GM12892 (cell line): ENCODE results near the gene MXRA7.
"Not testable (repeated sequence)": the region's sequence is repeated elsewhere in the genome, so short reads cannot be mapped to it uniquely, and the experiment has no call there.

Source experiments
- DNase-seq: peaks from one replicate; pipeline ENCODE4 v3.0.0; 2011; ENCODE audit not compliant: insufficient read length
- FAIRE-seq: peaks from 2 replicates; lab custom pipeline; 2011; peaks lifted over from hg19 to GRCh38; lab: Jason Lieb, UNC
- POLR2A ChIP-seq: IDR thresholded peaks from 2 replicates; pipeline ENCODE4 v1.6.1; 2011; ENCODE audit warnings: low read depth, low read length, control low read depth
- POLR2AphosphoS5 ChIP-seq: IDR thresholded peaks from 2 replicates; pipeline ENCODE4 v1.6.1; 2011; ENCODE audit warnings: low read depth, low read length, control low read depth
- TAF1 ChIP-seq: IDR thresholded peaks from 2 replicates; pipeline ENCODE4 v1.6.1; 2011; ENCODE audit warnings: low read depth, mild to moderate bottlenecking, control low read depth, low read length, borderline replicate concordance

Gene MXRA7

DNA sequence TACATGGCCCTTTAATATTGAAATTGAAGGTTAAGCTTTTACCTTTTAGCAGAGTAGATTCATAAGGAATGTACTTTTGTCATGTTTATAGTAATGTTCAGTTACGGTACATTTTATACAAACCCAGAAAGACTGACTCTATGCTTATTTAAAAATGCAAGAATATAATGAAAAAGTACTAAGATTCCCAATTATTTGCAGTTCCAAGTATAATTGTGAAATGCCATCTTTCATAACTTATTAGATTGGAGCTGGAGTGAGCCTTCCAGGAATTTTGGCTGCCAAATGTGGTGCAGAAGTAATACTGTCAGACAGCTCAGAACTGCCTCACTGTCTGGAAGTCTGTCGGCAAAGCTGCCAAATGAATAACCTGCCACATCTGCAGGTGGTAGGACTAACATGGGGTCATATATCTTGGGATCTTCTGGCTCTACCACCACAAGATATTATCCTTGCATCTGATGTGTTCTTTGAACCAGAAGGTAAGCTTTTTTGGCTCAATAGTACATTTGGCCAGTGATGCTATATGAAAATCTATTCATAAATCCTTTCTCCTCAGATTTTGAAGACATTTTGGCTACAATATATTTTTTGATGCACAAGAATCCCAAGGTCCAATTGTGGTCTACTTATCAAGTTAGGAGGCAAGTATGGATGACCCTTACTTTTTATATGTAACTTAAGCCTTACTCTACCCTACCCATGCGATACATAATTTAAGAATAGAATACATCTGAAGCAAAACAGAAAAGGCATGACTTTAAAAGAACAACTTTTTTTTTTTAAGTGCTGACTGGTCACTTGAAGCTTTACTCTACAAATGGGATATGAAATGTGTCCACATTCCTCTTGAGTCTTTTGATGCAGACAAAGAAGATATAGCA, 22.2 kb upstream of the MXRA7 start:
- TF ChIP-seq TAF1 (no peak), POLR2AphosphoS5 (peak; percentile 72), POLR2A (peak; percentile 3; the same call in 1 of the 2 replicates)
- FAIRE-seq (no peak), DNase-seq (no peak)

DNA sequence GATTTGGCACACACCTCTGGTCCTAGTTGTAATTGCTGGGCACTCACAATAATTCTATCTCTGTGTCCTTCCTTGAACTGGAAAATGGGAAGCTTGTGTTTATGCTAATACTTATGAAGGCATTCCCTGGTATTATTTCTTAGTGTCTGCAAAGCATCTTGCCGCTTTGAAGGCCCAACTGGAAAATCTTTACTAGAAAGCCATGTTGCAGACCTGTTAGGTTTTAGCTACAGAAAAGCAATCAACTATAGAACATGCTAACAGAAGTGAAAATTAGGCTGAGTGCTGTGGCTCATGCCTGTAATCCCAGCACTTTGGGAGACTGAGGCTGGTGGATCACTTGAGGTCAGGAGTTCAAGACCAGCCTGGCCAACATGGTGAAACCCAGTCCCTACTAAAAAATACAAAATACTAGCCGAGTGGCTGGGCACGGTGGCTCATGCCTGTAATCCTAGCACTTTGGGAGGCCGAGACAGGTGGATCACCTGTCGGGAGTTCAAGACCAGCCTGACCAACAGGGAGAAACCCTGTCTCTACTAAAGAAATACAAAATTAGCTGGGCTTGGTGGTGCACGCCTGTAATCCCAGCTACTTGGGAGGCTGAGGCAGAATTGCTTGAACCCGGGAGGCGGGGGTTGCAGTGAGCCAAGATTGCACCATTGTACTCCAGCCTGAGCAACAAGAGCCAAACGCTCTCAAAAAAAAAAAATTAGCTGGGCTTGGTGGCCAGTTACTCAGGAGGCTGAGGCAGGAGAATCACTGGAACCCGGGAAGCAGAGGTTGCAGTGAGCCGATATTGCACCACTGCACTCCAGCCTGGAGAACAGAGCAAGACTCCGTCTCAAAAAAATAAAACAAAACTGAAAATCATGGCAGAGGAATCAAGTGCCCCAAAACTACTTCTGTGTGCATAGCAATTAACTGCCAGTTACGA, 21.3 kb upstream of the MXRA7 start:
- not testable (repeated sequence) for DNase-seq, FAIRE-seq
- peak; percentile 13; the same call in 1 of the 2 replicates for TF ChIP-seq POLR2AphosphoS5
- peak; percentile 15 for TF ChIP-seq POLR2A

DNA sequence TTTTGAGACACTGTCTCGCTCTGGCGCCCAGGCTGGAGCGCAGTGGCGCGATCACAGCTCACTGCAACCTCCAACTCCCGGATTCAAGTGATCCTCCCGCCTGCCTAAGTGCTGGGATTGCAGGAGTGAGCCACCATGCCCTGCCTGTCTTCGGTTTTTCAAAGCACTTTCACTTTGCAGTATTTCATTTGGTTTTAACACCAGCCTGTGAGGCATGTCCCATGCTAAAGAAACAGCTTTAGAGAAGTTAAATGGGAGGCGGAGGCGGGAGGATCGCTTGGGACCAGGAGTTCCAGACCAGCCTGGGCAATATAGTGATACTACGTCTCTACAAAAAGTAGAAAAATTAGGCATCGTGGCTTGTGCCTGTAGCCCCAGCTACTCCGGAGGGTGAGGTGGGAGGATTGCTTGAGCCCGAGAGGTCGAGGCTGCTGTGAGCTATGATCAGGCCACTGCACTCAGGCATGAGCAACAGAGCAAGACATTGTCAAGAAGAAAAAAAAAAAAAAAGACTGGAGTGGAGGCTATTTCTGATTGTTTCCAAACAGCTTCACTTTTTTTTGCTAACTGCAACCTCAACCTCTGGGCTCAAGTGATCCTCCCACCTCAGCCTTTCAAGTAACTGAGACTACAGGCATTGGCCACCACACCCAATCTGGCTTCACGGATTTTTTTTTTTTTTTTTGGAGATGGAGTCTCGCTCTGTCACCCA, 17.1 kb upstream of the MXRA7 start:
- FAIRE-seq (no peak), DNase-seq (no peak)
- TF ChIP-seq TAF1 (no peak), POLR2AphosphoS5 (peak; percentile 28; the same call in 1 of the 2 replicates)

DNA sequence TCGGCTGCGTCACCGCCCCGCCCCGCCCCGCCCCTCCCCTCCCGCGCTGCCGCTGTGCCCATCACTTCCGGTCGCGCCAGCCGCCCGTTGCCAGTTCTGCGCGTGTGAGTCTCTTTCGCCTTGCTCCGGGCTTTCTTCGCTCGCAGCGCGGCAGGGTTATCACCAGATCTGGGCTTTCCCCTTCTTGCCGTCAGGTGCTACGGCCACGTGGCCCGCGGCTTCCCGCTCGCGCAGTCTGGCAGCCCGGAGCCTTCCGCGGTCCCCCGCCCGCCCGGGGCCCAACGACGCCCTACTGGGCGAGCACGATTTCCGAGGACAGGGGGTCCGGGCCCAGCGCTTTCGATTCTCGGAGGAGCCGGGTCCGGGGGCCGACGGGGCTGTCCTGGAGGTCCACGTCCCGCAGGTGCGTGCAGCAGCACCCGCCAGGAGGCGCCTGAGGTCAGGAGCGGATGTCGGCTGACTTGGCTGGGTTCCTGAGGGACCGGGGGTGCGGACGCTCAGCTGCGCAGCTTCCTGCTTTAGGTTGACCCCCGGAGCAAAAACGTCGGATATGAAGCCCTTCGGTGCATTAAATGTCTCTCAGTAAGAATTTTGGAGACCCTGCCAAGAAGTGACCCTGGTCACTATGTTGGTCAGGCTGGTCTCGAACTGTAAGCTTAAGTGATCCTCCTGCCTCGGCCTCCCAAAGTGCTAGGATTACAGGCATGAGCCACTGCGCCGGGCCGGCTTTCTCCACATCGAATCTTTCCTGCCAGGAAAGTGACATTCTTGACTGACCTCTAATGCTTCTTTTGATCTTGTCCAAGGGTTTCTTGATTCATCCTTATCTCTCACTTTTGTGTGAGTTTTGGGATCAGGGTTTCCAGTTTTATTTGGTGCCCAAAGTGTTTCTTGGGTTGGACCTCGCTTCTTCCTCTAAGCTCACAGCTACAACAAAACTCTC, 16.3 kb upstream of the MXRA7 start, which contains the start of gene METTL23:
Gene METTL23 (plus strand): TSS at position 64 of the 943 bp plus-strand sequence. CDS start 2,872 bp downstream, outside the sequence.
- DNase-seq (peak; percentile 75), FAIRE-seq (no peak)
- TF ChIP-seq POLR2AphosphoS5, result no peak; the same call in none of the 2 replicates
- peak; percentile 76; the same call in 1 of the 2 replicates for TF ChIP-seq POLR2A
- TF ChIP-seq TAF1, result no peak

DNA sequence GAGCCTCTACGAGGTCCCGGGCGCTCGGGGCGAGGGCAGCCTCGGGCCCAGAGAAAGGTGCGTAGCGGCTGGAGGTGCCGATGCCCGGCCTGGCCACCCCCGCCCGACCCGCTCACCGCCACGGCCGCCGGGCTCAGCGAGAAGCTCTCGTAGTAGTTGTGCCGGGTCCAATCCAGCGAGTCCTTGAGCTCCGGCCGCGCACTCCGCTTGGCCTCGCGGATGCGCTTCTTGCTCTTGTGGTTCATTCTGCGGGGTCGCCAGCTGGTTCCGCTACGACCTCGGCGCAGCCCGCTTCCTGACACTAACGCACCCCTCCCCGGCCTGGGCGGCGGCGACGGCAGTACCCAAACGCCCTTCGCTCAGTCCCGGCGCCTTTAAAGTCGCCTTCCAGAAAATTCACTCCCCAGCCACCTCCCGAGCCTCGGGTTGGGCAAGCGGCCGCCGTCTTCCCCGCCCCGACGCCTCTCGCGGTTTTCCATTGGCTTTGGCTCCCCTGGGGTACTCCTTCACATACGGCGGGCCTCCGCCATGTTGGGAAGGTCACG, 15.5 kb upstream of the MXRA7 start, which contains the start of gene JMJD6:
Gene JMJD6 (minus strand): TSS at position 376 of the 545 bp plus-strand sequence. CDS start 131 bp downstream, at position 245.
- peak; percentile 41; the same call in 1 of the 2 replicates for TF ChIP-seq TAF1
- peak; percentile 82 for TF ChIP-seq POLR2A
- TF ChIP-seq POLR2AphosphoS5, result peak; percentile 73
- peak; percentile 90 for FAIRE-seq
- peak; percentile 91 for DNase-seq

DNA sequence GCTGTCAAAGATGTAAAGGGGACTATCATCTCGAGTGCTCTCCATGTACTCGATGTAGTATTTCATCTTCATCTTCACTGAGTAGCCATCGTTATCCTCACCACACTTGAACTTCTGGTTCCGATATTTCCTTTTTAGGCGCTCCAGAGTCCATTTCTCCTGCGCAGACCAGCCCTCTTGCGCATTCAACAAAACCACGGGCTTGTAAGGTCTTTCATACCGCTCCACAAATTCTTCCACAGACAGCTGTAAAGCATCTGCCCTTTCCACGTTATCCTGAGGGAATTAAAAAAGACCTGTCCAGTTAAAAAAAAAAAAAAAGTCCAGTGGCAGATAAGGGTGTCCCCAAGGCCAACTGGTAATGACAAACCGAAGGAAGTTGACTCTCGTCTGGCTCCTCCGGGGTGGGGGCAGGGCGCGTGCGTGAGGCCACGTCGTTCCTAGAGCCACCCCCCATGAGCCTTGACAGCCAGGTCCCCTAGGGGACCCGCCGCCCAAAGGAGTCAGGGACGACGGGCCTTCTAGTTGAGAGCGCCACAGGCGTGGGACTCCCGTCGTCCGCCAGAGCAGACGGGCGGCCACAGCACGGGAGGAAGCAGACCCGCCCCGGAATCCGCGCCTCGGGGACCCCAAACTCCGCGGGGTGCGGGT, 14.9 kb upstream of the MXRA7 start:
- TF ChIP-seq TAF1 (no peak), POLR2AphosphoS5 (no peak), POLR2A (no peak)
- DNase-seq (peak; percentile 61), FAIRE-seq (peak; percentile 69)

DNA sequence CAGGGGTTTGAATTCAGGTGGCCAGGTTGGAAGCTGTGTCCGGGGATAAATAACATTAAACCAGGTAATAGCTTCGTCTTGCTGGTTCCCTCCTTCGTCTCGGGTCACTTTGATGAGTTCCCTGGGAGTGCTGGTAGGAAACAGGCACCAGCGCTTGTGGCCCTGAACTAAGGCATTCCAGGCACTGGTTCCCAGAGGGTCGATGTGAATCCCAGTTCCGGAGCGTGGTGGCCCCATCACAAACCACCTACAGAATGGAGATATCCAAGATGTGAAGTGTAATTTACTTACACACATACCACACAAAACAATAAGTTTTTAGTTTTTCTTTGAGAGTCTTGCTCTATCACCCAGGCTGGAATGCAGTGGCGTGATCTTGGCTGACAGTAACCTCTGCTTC, 13.0 kb upstream of the MXRA7 start:
- TF ChIP-seq TAF1, result no peak
- TF ChIP-seq POLR2A, result no peak
- TF ChIP-seq POLR2AphosphoS5, result no peak
- FAIRE-seq (no peak), DNase-seq (no peak)

DNA sequence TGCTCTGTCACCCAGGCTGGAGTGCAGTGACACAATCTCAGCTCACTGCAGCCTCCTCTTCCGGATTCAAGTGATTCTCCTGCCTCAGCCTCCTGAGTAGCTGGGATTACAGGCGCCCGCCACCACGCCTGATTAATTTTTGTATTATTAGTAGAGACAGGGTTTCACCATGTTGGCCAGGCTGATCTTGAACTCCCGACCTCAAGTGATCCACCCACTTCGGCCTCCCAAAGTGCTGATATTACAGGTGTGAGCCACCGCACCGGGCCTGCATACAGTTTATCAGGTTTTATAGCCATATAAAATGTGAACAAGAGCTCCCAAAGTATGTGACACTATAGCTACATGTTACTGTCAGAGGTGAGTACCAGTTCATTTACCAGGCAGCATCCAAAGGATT, 12.2 kb upstream of the MXRA7 start:
- not testable (repeated sequence) for DNase-seq, FAIRE-seq

DNA sequence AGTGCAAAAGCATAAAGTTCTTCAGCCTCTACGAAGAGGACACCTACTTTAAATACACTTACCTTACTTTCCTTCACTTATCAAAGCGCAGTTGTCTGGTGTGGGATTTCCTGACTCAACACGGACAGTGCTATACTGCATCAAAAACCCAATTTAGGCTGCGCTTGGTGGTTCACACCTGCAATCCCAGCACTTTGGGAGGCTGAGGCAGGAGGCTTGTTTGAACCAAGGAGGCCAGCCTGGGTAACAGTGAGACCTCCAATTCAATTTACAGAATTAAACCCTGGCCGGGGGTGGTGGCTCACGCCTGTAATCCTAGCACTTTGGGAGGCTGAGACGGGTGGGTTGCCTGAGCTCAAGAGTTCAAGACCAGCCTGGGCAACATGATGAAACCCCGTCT, 11.5 kb upstream of the MXRA7 start:
- DNase-seq, result no peak
- no peak for TF ChIP-seq POLR2A
- TF ChIP-seq POLR2AphosphoS5, result no peak
- TF ChIP-seq TAF1, result no peak
- FAIRE-seq, result no peak

DNA sequence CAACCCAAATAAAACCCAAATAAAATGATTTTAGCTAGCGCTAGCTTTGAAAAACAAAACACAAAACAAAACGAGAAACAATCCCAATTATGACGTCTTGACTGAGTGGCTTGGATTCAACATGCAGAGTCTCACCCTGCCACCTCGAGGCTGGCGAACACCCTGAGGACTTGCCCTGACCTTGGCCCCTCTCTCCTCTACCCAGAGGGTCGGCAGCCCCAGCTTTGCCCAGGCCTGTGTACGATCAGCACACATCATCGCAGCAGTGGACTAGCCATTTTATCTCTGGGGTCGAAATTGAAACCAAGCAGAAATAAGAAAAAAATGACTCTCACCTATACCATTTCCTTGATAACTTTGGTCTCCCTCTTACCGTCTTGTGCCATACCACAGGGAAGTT, 10.7 kb upstream of the MXRA7 start:
- FAIRE-seq (no peak), DNase-seq (no peak)
- TF ChIP-seq POLR2A (no peak), POLR2AphosphoS5 (no peak), TAF1 (no peak)
